ENCODE data around the gene EOLA1.
"Not testable (repeated sequence)": the region's sequence is repeated elsewhere in the genome, so short reads cannot be mapped to it uniquely, and the experiment has no call there.

- TF ChIP-seq TCF7L2 (IDR thresholded peaks at IDR 0.05; ENCODE audit: borderline replicate concordance, extremely low read depth, insufficient read depth, insufficient read length); POLR2AphosphoS5 (IDR thresholded peaks at IDR 0.05; ENCODE audit: low read depth, low read length): not testable (repeated sequence)
Measured at GRCh38 chrX:149526318-149527033, 14.3 kb upstream of the EOLA1 start.
